Activated T-cell treated with anti-CD3 and anti-CD28 coated beads, Interleukin-2, amount 50 U/mL, for 72 hours (primary cell): ENCODE data around the gene IFT43. TPM values are rescaled to one million over a fixed set of nuclear protein-coding genes. Genes with fewer than 3 reads are reported as not detected.

Experiments
- ATAC-seq, 2 donors: fragments of 150-1000 bp; cut with Tn5 transposase; replicated peaks in 1 of 2; 2 replicates each; pipeline ENCODE4 v1.10.0; 2021; ENCODE audit warnings: moderate library complexity in 2 of 2, mild to moderate bottlenecking in 1 of 2
- DNase-seq, 2 donors: peaks; one replicate each; pipeline ENCODE4 v3.0.0; 2021 to 2022; ENCODE audit warnings: mixed read lengths in 1 of 2
- H3K27ac Mint-ChIP-seq: one replicate; pipeline ENCODE4 v1.8.0; 2022; ENCODE audit warnings: mild to moderate bottlenecking, moderate library complexity, mixed read lengths
- H3K27me3 Mint-ChIP-seq: one replicate; pipeline ENCODE4 v1.8.0; 2022; ENCODE audit warnings: low read depth, mixed read lengths
- H3K36me3 Mint-ChIP-seq, 2 donors: one replicate each; pipeline ENCODE4 v1.8.0; 2022; ENCODE audit warnings: mixed read lengths in 2 of 2, mild to moderate bottlenecking in 1 of 2; ENCODE audit not compliant: insufficient read depth in 2 of 2
- H3K4me1 Mint-ChIP-seq: one replicate; pipeline ENCODE4 v1.8.0; 2022; ENCODE audit warnings: low read depth, mixed read lengths
- H3K4me3 Mint-ChIP-seq, 2 donors: one replicate each; pipeline ENCODE4 v1.8.0; 2022; ENCODE audit warnings: mild to moderate bottlenecking in 2 of 2, mixed read lengths in 2 of 2, moderate library complexity in 2 of 2
- H3K9me3 Mint-ChIP-seq, 2 donors: one replicate each; pipeline ENCODE4 v1.8.0; 2022; ENCODE audit warnings: mixed read lengths in 2 of 2
- total RNA-seq, 2 donors: library from RNA; stranded (reverse); gene quantifications; one replicate each; pipeline ENCODE4 v1.2.3, GENCODE V29; 2022

The IFT43 gene
- total RNA-seq, 2 donors from 2014 or later: 10.4 to 12.2 TPM

DNA sequence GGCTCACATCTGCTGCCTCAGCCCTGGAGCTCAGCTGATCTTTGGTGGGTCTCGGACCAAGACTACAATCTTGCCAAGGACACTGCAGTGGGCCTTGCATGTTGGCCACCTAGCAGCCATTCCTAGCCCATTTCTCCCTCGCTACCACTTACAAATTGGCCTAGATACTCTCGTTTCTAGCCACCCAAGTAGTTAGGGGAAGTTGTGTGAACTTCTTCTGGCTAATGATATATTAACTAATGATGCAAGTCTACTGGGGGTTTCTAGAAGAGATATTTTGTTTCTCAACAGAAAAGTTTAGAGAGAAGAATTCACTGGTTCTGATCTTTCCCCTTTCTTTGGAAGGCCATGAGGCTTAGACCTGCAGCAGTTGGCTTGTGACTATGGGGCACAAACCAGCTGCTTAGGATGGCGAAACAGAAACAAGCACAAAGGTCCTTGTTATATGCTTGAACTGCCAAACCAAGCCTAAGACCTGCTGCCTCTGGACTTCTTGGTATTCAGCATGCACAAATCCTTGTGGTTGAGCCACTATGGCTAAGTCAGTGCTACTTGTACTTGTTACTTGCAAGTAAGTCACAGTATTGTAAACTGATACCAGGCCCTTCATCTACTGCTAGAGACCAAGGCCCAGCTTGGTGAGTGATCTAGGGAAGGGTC, 135.7 kb downstream of the IFT43 start:
- no peak for ATAC-seq
- H3K36me3 Mint-ChIP-seq: no peaks in the 10 kb centered on the region
- no peak for DNase-seq

DNA sequence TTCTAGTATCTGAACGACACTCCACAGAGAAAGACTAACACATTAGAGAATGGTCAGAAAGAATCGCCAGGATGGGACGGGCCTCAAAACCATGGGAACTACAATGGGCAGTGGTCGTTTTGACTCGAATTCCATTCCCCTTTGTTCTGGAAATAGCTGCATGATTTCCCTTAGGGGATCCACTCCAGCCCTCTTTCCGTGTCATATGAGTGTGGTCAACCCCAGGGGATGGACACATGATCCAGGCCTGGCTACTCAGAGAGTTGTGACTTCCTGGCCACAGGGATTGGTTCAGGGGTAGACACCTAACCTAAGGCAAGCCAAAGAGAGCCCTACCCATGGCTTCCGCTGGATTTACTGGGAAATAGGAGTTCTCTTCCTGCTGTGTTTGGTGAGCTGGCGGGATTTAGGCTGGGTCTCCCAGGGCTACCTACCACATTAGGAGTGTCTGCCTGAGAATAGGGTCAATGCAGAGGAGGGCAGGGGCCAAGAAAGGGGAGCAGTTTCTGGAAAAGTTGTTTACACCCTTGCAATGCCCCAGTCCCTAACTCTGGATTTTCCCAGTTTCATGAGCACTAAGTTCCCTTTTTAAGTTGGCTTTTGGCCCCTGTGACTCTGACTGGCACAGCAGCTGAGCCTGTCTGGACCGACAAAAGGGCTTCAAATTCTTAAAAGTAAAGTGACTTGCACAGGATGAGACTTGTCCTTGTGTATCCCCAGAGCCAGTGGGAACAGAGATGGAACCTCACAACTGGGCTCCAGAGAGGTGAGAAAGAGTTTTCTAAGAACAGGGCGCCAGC, 138.1 kb downstream of the IFT43 start:
- Mint-ChIP-seq H3K27ac (no peak overlapping the region), H3K36me3 (peaks cover 0 to 2% of the 10 kb centered on the region in 2 donors), H3K4me3 (no peak overlapping the region), H3K9me3 (peaks cover 0 to 7% of the 10 kb centered on the region in 2 donors), H3K27me3 (no peaks in the 10 kb centered on the region), H3K4me1 (no peaks in the 10 kb centered on the region)
- DNase-seq (no peak), ATAC-seq (no peak)

More for the DNA sequence above, 135.7 kb downstream of the IFT43 start:
- peaks cover 0 to 4% of the 10 kb centered on the region in 2 donors for H3K9me3 Mint-ChIP-seq
- H3K27me3 Mint-ChIP-seq: no peaks in the 10 kb centered on the region
- no peak overlapping the region for H3K4me3 Mint-ChIP-seq
- no peak overlapping the region for H3K27ac Mint-ChIP-seq
- H3K4me1 Mint-ChIP-seq: no peaks in the 10 kb centered on the region

DNA sequence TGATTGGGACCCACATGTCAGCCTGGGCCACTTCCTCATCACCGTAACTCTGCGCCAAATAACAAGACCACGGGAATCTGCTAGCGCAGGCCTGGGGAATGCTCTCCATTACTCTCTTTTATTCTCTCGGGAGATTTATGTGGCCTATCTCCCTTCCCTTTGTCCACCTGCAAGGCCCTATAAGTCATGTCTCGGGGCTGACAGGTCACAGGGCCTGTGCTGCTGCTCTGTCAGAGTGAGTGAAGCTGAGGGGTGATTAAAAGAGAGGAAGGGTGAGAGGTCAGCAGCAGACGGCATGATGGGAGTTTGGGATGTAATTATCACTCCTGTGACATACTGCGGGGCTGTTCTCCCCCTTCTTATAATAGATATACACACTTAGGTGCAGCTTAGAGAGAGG, 139.9 kb downstream of the IFT43 start:
- H3K4me3 Mint-ChIP-seq: no peak overlapping the region

GRCh38 chr14:76126076-76126475, 140.5 kb downstream of the IFT43 start:
- Mint-ChIP-seq H3K36me3 (peaks cover 1 to 2% of the 10 kb centered on the region in 2 donors), H3K27me3 (peaks cover 15% of the 10 kb centered on the region), H3K27ac (no peak overlapping the region), H3K9me3 (peaks cover 0 to 7% of the 10 kb centered on the region in 2 donors), H3K4me1 (peaks cover 4% of the 10 kb centered on the region), H3K4me3 (no peak overlapping the region)
- DNase-seq: no peak
- ATAC-seq: no peak

More for the DNA sequence above, 139.9 kb downstream of the IFT43 start:
- Mint-ChIP-seq H3K27ac (no peak overlapping the region), H3K36me3 (peaks cover 0 to 2% of the 10 kb centered on the region in 2 donors), H3K9me3 (peaks cover 0 to 7% of the 10 kb centered on the region in 2 donors), H3K27me3 (peaks cover 9% of the 10 kb centered on the region), H3K4me1 (no peaks in the 10 kb centered on the region)
- DNase-seq (no peak), ATAC-seq (no peak)

GRCh38 chr14:76129851-76130576, 144.5 kb downstream of the IFT43 start:
- DNase-seq: no peak
- Mint-ChIP-seq H3K9me3 (peaks cover 0 to 7% of the 10 kb centered on the region in 2 donors), H3K27me3 (peaks cover 43% of the 10 kb centered on the region), H3K4me3 (no peak overlapping the region), H3K27ac (no peak overlapping the region), H3K4me1 (peaks cover 4% of the 10 kb centered on the region), H3K36me3 (peaks cover 1 to 2% of the 10 kb centered on the region in 2 donors)
- no peak for ATAC-seq

DNA sequence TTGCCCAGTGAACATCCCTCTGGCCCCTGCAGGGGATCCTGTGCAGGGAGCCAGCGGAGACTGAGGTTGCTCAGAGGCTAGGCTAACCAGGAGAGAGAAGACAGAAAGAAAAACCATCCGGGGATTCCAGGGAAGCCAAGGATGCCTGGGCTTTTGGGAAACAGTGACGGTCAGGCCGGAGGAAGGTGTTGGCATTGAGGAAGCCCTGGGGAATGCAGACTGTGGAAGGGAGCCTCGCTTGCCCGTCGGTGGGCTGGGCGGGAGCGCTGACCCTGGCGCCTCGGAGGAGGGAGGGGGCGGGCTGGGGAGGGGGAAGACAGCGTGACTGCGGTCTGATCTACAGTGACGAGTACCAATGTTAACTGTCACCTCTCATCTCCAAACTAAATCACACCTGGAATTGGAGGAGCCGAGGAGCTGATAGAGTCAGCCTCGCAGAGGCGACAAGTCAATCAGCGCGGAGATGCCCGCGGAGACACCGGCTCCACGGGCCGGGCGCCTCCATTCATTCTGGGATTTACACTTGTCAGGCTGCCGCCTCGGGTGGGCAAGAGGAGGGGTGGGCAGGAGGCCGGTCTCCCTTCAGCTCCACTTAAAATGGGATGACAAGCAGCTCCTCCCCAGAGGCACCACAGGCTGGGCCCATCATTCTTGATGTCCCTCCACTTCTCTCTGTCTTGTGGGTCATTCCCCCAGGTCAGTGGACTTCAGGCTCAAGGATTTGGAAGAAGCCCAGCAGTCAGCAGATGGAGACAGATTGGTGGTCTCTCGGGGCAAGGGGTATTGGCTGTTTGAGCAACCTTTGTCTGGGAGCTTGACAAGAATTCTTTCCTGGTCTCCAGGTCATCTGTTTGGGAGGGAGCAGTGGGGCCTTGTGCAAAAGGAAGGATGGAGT, 145.8 kb downstream of the IFT43 start:
- Mint-ChIP-seq H3K27ac (no peak overlapping the region), H3K4me3 (no peak overlapping the region), H3K9me3 (peaks cover 0 to 2% of the 10 kb centered on the region in 2 donors), H3K36me3 (peaks cover 1 to 2% of the 10 kb centered on the region in 2 donors), H3K4me1 (peaks cover 4% of the 10 kb centered on the region), H3K27me3 (peaks cover 53% of the 10 kb centered on the region)
- ATAC-seq (no peak), DNase-seq (no peak)

GRCh38 chr14:76133103-76133502, 147.5 kb downstream of the IFT43 start:
- H3K27me3 Mint-ChIP-seq: peaks cover 69% of the 10 kb centered on the region
- H3K4me3 Mint-ChIP-seq: no peak overlapping the region
- ATAC-seq (no peak), DNase-seq (no peak)
- H3K36me3 Mint-ChIP-seq: peaks cover 1 to 2% of the 10 kb centered on the region in 2 donors
- no peak overlapping the region for H3K27ac Mint-ChIP-seq
- H3K9me3 Mint-ChIP-seq: no peaks in the 10 kb centered on the region
- peaks cover 8% of the 10 kb centered on the region for H3K4me1 Mint-ChIP-seq

Other genes with a start within 250 kb of the IFT43 start
- 1 to 10 TPM; 5.5 to 9.3 TPM for gene TGFB3, start 3.8 kb upstream of the IFT43 start, total RNA-seq
- 10 to 100 TPM; 80.1 to 80.9 TPM for gene GPATCH2L, start 166.2 kb downstream of the IFT43 start, total RNA-seq